ENCODE measurements around the gene HTR4. TPM values are rescaled to one million over a fixed set of nuclear protein-coding genes. Genes with fewer than 3 reads are reported as not detected.

HTR4 gene
- polyA plus RNA-seq, 1 experiment = not detected

DNA sequence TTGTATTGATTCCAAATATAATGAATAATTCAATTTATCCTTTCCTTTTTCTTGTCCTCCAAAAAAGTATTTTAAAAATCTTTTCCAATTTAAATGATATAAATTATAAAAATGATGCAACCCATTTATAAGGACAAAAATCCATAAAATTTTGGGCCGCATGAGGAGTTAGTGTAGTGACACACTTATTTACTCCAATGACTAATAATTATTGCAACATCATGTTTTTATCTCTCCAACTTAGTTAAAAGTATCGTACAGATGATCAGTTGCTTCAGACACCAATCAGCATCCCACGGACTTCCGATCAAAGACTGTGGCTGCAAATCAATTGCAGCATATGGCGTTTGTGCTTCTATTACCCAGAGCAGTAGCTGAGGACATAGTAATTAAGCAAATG lies 58.6 kb downstream of the HTR4 start:
- ChIA-PET POLR2A (no interaction called here), CTCF (no interaction called here)
- no peaks in the 10 kb centered on the region for H3K9me3 ChIP-seq (ENCODE audit: control insufficient read depth, insufficient read depth, low read length)
- no peak overlapping the region for H3K27ac ChIP-seq (ENCODE audit: low read depth, low read length)
- DNase-seq (ENCODE audit: low read depth, low spot score) = no peak
- TF ChIP-seq, protein P1, sequence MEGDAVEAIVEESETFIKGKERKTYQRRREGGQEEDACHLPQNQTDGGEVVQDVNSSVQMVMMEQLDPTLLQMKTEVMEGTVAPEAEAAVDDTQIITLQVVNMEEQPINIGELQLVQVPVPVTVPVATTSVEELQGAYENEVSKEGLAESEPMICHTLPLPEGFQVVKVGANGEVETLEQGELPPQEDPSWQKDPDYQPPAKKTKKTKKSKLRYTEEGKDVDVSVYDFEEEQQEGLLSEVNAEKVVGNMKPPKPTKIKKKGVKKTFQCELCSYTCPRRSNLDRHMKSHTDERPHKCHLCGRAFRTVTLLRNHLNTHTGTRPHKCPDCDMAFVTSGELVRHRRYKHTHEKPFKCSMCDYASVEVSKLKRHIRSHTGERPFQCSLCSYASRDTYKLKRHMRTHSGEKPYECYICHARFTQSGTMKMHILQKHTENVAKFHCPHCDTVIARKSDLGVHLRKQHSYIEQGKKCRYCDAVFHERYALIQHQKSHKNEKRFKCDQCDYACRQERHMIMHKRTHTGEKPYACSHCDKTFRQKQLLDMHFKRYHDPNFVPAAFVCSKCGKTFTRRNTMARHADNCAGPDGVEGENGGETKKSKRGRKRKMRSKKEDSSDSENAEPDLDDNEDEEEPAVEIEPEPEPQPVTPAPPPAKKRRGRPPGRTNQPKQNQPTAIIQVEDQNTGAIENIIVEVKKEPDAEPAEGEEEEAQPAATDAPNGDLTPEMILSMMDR (IDR thresholded peaks at IDR 0.05; ENCODE audit: low read depth, low read length) = no peak
- H3K27me3 ChIP-seq (ENCODE audit: control insufficient read depth, insufficient read depth, low read length) = no peaks in the 10 kb centered on the region
- H3K4me3 ChIP-seq (ENCODE audit: low read depth, low read length) = no peak overlapping the region

DNA sequence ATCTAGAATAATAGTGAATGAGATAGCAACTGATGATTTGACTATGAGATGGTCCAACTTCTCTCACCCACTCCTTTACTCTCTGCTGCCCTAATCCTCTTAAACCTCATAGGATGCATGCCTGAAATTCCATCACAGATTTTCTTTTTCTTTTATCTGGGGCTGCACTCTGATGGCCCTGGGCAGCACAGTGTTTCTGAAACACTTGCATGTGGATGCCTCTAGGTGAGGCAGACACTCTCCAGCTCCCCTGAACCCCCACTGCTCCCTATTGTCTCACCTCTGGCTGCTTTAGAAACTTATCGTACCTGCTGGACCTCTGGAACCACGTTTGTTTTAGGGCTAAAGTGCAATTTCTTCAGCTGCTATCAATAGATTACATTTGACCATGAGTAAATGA lies 67.5 kb downstream of the HTR4 start:
- TF ChIP-seq, protein P1 (IDR thresholded peaks at IDR 0.05; ENCODE audit: low read depth, low read length) = no peak
- Histone ChIP-seq H3K27ac (ENCODE audit: low read depth, low read length) (no peak overlapping the region), H3K27me3 (ENCODE audit: control insufficient read depth, insufficient read depth, low read length) (no peaks in the 10 kb centered on the region), H3K4me3 (ENCODE audit: low read depth, low read length) (no peak overlapping the region), H3K9me3 (ENCODE audit: control insufficient read depth, insufficient read depth, low read length) (no peaks in the 10 kb centered on the region)
- no peak for DNase-seq (ENCODE audit: low read depth, low spot score)
- ChIA-PET CTCF (no interaction called here), POLR2A (no interaction called here)

GRCh38 chr5:148585988-148586387 lies 68.3 kb downstream of the HTR4 start:
- POLR2A ChIA-PET = no interaction called here
- H3K9me3 ChIP-seq (ENCODE audit: control insufficient read depth, insufficient read depth, low read length) = no peaks in the 10 kb centered on the region
- CTCF ChIA-PET = interaction anchor here (0.6 kb wide), 1 partner anchor 106 kb away, joined by 3 read pairs; no protein-coding TSS in a partner anchor
- H3K27me3 ChIP-seq (ENCODE audit: control insufficient read depth, insufficient read depth, low read length) = no peaks in the 10 kb centered on the region
- TF ChIP-seq, protein P1 (IDR thresholded peaks at IDR 0.05; ENCODE audit: low read depth, low read length) = no peak
- no peak for DNase-seq (ENCODE audit: low read depth, low spot score)
- no peak overlapping the region for H3K4me3 ChIP-seq (ENCODE audit: low read depth, low read length)
- no peak overlapping the region for H3K27ac ChIP-seq (ENCODE audit: low read depth, low read length)

DNA sequence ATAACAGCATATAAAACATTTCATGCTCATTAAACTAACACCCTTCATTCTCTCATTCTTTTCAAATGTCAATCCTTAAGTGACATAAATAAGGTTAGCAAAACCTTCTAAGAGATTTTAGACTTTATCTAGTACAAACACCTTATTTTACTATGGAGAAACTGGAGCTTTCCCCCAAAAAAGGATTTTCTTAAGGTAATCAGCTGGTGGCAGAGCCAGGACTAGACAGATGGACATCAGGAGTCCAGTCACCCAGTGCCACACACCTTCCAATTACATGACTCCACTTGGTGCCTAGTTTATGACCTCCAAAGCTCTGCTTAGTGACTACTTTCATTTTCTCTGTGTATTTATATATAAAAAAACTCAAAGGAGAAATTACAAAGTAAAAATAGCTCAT lies 70.2 kb downstream of the HTR4 start:
- ChIA-PET CTCF (interaction anchor here (1.0 kb wide), 1 partner anchor 147 kb away, joined by 3 read pairs; no protein-coding TSS in a partner anchor), POLR2A (no interaction called here)
- H3K27me3 ChIP-seq (ENCODE audit: control insufficient read depth, insufficient read depth, low read length) = no peaks in the 10 kb centered on the region
- H3K27ac ChIP-seq (ENCODE audit: low read depth, low read length) = no peak overlapping the region
- no peak for DNase-seq (ENCODE audit: low read depth, low spot score)
- no peak overlapping the region for H3K4me3 ChIP-seq (ENCODE audit: low read depth, low read length)
- TF ChIP-seq, protein P1 (IDR thresholded peaks at IDR 0.05; ENCODE audit: low read depth, low read length) = no peak
- H3K9me3 ChIP-seq (ENCODE audit: control insufficient read depth, insufficient read depth, low read length) = no peaks in the 10 kb centered on the region

- no peaks in the 10 kb centered on the region for H3K9me3 ChIP-seq (ENCODE audit: control insufficient read depth, insufficient read depth, low read length)
- H3K27ac ChIP-seq (ENCODE audit: low read depth, low read length) = no peak overlapping the region
- ChIA-PET POLR2A (no interaction called here), CTCF (interaction anchor here (1.0 kb wide), 1 partner anchor 148 kb away, joined by 3 read pairs; no protein-coding TSS in a partner anchor)
- no peak overlapping the region for H3K4me3 ChIP-seq (ENCODE audit: low read depth, low read length)
- H3K27me3 ChIP-seq (ENCODE audit: control insufficient read depth, insufficient read depth, low read length) = no peaks in the 10 kb centered on the region
- DNase-seq (ENCODE audit: low read depth, low spot score) = no peak
- TF ChIP-seq, protein P1 (IDR thresholded peaks at IDR 0.05; ENCODE audit: low read depth, low read length) = no peak
Measured at GRCh38 chr5:148583421-148583965, 70.8 kb downstream of the HTR4 start.
